PC-9 (cell line): ENCODE measurements around the gene CNNM3.

Experiments used
- CTCF ChIP-seq: fragments of 200-600 bp; sonication (generic); conservative IDR thresholded peaks from 2 replicates; pipeline ENCODE4 v1.6.1; 2017; ENCODE audit warnings: mixed run types, antibody characterized with exemption, mild to moderate bottlenecking, moderate library complexity
- EZH2 ChIP-seq: fragments of 200-600 bp; sonication (generic); IDR thresholded peaks from 2 replicates; pipeline ENCODE4 v1.8.0; 2017; ENCODE audit warnings: antibody characterized with exemption, low read depth

DNA sequence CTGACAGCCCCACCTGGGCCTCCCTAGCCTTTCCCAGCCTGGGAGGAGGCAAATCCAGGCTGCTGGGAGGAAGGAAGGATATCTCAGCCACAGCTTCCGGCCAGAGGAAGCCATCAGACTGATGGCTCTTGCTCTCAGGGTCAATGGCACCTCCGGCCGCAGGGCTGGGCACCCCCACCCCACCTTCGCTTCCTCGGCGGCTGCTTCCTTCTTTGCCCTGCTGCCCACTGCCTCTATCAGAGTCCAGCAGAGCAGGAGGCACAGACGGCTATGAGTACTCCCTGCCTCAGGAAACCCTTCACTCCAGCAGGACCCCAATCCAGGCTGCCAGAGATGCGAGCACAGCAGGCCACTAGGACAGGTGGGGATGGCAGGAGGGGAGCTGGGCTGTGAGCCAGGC is 50.5 kb downstream of the CNNM3 start:
- TF ChIP-seq EZH2 (no peak), CTCF (no peak)
